ENCODE data around the gene HP.
"Not testable (repeated sequence)": the region's sequence is repeated elsewhere in the genome, so short reads cannot be mapped to it uniquely, and the experiment has no call there.

HP gene, protein sequence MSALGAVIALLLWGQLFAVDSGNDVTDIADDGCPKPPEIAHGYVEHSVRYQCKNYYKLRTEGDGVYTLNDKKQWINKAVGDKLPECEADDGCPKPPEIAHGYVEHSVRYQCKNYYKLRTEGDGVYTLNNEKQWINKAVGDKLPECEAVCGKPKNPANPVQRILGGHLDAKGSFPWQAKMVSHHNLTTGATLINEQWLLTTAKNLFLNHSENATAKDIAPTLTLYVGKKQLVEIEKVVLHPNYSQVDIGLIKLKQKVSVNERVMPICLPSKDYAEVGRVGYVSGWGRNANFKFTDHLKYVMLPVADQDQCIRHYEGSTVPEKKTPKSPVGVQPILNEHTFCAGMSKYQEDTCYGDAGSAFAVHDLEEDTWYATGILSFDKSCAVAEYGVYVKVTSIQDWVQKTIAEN

DNA sequence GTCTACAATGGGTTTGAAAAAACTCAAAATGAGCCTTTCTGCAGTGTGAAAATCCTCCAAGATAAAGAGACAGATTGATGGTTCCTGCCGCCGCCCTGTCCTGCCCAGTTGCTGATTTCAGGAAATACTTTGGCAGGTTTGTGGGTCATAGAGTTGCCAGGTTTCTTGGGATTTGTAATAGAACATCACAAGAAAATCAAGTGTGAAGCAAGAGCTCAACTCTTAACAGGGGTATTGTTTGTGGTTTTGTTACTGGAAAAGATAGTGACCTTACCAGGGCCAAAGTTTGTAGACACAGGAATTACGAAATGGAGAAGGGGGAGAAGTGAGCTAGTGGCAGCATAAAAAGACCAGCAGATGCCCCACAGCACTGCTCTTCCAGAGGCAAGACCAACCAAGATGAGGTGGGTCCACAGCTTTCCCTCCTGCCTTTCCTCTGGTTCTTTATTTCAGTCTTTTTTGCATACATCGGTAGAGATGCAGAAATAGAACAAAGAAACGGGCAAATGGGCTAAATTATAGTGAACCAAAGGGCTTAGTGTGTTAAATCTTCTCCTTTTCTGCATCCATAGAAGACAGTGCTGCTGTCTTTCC is at the start of gene HP:
HP (plus strand) TSS at position 252 of the 594 bp plus-strand sequence; CDS start at position 400, 148 bp downstream.
- not testable (repeated sequence) for DNase-seq (ENCODE audit: low read depth)

DNA sequence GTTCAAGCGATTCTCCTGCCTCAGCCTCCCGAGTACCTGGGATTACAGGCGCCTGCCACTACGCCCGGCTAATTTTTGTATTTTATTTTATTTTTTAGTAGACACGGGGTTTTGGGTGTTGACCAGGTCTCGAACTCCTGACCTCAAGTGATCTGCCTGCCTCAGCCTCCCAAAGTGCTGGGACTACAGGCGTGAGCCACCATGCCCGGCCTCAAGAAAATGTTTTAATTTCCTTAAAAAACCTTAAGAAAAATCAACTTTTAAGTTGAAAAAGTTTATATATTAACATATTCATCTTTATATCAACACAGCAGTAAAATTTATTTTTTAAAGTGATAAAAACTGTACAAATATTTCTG is 46.3 kb upstream of the HP start:
- DNase-seq (ENCODE audit: low read depth) = not testable (repeated sequence)

DNA sequence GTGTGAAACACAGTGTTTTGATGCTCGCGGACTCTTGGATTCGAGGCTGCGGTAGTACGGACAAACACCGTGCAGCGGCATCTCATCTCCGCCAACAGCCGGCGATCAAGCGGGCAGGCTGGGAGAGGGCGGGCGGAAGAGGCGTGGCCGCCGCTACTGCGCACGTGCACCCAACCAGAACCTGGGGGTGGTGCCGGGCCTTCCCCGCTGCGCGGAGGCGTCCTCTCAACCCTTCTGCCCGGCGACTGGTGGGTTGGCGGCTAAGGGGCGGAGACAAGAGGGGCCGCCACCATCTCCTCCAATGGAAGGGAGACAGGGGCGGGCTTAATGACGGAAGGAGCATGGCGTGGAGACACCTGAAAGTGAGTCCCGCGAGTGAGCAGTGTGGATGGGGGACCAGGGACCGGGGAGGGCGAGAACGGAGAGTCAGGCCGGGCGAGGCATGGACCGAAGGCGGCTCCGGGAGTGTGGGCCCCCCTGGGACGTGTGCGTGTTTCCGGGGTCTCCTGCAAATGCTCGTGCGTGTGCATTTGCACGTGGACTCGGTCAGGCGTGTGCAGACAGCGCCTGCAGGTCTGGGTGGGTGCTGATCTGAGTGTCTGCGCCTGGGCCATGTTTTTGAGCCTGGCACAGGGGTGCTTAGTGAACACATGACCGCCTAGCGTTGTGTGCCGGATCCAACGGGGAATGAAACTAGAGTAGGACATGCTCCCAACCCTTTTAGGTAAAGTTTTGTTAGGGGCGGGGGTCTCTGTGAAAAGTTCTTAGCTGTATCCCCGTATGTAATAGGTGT is 45.7 kb upstream of the HP start, which contains the start of gene DHODH:
DHODH (plus strand) TSS at position 321 of the 793 bp plus-strand sequence; CDS start at position 342, 21 bp downstream.
- DNase-seq (ENCODE audit: low read depth) = peak; percentile 99

DNA sequence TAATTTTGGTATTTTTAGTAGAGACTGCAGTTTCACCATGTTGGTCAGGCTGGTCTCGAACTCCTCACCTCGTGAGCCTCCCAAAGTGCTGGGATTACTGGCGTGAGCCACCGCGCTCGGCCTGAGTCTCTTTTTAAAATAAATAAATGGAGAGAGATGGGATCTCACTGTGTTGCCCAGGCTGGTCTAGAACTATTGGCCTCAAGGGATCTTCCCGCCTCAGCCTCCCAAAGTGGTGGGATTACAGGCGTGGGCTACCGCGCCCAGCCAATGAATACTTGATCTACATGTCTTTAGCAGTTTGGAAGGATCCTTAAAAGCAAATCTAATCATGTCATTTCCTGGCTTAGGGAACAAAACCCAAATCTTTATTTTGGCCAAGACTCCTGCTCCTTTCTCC is 44.5 kb upstream of the HP start:
- no peak for DNase-seq (ENCODE audit: low read depth)

DNA sequence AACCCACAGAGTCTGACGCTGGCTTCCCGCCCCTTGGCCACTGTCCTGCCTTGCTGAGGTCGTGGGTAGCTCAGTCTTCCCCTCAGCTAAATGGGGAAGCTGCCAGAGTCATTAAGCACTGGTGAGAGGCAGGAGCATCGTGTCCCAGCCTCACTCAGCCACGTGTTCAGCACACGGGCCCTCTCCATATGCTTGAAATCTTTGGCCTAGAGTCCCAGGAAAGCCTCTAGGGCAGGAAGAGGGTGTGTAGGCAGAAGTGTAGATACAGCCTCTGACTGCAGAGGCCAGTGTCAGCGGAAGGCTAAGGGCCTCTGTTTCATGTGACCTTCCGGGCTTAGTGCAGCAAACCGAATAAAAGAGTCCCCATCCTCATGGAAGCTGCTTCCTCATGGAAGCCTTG is 41.7 kb upstream of the HP start:
- DNase-seq (ENCODE audit: low read depth) = no peak

DNA sequence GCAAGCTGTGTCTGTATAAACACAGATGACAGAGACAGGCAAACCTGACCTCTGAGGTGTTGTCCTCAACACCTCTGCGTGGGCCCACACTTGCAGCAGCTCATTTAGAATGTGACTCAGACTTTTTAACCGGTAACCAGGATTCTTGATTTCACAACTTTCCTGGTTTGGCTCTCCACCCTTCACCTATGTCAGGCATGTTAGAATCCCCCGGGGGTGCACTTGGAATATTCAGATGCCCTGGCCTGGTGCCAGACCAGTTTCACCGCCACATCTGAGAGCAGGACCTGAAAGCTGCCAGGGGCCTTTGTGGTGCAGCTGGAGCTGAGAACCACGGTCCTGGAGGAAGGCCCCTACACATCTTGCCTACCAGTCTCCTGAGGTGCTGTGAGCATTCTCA is 40.9 kb upstream of the HP start:
- DNase-seq (ENCODE audit: low read depth) = no peak

DNA sequence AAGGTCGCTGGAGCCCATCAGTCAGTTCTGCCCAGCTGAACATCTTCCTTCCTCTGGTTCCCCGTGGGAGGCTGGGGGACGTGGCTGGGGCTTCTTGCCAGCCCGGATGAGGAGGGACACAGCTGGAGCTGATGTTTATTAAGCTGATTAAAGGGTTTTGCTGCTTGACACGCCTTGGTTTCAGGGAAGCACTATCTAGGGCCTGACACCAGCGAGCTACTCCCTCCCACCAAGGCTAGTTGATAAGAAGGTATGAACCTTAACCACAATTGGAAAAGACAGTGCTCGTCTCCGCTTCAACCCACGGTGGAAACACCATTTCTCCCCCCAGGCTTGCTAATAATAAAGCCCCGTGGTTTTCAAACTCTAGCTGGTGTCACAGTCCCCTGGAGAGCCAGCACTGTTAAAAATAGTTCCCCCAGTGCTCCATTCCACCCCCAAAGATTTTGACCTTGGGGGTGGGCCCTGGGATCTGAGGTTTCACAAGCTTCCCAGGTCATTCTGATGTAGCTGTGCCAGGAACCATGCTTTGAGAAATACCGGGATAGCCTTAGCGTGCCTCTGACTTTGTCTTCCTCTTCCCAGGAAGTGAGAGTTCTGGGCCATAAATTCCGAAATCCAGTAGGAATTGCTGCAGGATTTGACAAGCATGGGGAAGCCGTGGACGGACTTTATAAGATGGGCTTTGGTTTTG is 40.3 kb upstream of the HP start:
- DNase-seq (ENCODE audit: low read depth) = no peak

DNA sequence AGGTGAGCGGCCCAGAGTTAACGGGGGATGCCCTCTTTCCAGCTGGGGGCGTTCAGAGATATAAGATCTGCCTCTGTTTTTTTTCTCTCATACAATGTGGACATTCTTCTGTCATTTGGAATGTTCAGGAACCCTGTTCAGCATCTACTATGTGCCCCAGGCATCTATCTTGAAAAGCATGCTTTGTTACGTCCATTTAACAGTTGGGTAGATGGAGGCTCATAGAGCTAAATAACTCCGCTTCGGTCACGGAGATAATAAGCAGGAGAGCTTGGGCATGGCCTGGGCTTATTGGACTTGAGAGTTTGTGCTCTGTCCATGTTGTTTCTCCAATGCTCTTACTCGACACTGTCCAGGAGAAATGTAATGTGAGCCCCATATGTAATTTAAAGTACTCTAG is 39.6 kb upstream of the HP start:
- DNase-seq (ENCODE audit: low read depth) = no peak

DNA sequence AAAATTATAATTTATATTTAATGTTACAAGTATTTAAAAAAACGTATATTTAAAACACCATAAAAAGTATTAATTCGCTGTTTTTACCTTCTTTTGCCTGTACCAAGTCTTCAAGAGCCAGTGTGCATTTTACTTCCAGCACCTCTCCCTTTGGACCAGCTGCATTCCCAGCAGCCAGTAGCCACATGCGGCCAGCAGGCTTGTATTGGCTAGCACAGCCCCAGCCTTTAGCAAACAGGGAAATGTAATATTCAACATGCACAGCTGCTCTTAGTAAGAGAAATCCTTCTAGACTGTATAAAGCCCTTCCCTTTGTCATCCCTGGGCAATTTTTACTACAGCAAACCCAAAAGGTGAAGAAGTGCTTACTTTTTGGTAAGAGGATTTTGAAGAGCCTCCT is 39.2 kb upstream of the HP start:
- no peak for DNase-seq (ENCODE audit: low read depth)

DNA sequence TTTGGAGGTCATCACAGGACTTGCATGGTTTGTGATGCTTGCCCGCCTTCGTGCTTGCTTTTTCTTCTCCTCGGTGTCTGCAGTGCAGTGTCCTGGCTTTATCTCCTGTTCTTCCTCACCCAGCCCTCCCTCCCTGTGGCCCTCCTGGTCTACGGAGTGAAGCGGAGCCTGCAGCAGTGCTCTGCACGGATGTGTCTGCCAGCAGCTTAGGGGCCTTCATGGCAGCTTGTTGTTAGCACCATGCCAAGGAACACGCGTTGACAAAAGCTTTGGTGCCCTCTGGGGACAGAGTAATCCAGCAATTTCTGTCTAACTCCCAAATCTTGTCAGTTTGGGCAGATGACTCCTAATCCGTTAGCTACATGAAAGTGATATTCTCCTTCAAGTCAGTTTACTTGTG is 35.8 kb upstream of the HP start:
- DNase-seq (ENCODE audit: low read depth) = no peak

DNA sequence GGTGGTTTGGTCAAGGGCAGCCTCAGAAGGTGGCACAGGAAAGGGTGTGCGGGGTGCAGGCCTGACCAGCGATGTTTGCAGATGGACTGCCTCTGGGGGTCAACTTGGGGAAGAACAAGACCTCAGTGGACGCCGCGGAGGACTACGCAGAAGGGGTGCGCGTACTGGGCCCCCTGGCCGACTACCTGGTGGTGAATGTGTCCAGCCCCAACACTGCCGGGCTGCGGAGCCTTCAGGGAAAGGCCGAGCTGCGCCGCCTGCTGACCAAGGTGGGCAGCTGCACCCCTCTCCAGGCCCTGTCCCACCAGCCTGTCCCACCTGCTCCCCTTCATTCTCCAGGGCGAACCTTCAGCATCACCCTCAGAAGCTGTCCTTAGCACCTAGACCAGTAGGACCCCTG is 33.3 kb upstream of the HP start:
- DNase-seq (ENCODE audit: low read depth) = no peak

DNA sequence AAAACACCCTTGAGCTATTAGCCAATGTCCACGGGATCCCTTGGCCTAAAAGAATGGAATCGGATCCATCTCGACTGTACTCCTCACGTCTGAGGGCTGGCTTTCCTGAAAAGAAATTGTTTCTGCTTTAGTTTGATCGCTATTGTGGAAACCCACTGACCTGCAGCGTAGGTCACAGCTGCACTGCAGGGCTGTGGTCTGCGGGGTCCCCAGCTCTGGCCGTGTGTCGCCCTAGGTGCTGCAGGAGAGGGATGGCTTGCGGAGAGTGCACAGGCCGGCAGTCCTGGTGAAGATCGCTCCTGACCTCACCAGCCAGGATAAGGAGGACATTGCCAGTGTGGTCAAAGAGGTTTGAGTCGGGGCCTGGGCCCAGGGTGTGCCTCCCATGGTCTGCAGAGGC is 32.2 kb upstream of the HP start:
- no peak for DNase-seq (ENCODE audit: low read depth)

DNA sequence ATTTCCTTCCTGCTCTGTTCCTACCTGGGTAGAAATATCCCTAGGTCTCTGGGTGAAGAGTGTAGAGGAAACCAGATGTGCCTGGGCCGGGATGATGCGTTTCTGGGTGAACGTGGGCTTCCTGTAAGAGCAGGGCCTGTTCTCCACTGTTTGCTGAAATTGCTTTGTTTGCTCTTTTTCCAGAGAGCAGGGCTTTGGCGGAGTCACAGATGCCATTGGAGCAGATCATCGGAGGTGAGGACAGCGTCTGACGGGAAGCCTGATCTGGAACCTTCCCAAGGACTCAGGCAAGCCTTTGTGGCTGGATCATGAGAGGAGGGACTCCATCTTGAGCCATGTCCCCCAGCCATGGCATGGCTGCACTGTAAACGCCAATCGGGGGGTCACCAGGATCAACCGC is 30.3 kb upstream of the HP start:
- DNase-seq (ENCODE audit: low read depth) = no peak

DNA sequence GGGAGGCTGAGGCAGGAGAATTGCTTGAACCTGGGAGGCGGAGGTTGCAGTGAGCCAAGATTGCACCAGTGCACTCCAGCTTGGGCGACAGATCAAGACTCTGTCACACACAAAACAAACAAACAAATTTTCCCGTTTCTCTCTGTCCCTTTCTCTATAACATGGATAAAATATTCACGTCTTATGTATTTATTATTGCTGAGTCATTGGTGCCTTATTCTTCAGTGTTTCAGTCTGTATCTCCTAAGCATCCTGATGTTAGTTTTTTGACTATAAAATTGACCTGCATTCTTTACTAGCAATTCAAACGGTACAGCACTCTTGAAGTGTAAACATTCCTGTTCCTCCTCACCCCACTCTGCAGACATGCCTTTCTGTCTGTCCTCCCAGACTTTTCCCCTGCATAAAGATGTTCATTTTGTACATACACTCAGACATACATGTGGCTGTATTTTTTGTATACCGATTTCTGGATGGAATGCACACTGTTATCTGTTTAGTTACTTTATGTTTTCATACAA is 29.4 kb upstream of the HP start:
- DNase-seq (ENCODE audit: low read depth) = no peak

DNA sequence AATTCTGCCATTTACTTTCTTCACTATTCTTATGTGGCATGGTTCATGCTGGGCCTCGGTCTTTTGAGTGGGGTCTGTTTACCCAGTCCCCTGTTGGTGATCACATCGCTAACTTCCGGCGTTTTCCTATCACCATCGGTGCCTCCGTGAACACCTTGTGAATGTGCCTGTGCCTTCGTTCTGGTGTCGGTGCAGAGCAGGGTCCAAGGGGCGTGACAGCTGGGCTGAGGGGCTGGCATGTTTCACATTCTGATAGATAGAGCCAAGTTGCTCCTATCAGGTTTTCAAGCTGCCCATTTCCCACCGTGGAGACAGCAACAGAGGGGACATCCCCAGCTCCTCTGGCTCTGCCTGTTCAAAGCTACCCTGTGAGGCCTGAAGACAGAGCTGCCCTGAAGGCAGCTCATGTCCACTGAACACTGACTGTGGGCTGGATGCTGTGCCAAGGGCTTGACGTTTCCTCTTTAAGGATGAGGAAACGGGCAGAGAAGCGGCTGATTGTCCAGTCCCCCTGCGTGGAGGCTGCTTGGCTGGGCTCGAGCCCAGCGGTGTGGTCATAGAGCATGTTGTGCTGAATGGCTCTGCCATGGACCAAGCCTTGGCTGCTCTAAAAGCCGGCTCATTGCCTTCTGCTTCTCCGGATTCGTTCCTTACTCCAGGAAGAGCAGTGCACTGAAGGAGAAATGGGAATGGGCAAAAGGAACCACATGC is 28.7 kb upstream of the HP start:
- DNase-seq (ENCODE audit: low read depth) = no peak

DNA sequence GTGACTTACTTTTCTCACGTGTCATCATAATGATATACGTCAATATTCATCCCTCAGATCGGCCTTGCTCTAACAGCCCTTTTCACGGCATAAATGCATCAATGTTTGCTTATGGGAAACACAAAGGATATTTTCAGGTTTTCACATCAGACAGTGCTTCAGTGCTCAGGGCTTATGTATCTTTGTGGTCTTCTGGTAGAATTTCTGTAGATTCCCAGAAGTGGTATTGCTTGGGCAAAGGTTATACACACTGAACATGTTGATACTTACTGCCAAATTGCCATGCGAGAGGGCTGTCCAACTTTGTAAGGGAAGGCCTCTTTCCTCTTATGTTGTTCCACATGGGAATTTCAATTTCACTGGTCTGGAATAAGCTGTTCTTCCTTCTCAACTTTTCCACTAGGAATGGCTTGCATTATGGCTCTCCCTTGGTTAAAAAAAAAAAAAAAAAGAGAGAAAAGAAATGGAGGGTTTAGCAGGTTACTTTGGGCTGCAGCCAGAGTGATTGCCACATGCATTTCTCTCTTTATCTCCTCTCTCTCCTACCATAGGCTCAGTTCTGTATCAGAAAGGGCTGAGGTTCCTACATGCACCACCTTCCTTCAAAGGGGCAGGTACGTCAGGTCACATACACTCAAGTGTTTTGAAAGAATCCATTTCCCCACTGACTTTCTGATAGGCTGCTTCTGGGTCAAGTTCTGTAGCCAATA is 26.5 kb upstream of the HP start:
- no peak for DNase-seq (ENCODE audit: low read depth)

DNA sequence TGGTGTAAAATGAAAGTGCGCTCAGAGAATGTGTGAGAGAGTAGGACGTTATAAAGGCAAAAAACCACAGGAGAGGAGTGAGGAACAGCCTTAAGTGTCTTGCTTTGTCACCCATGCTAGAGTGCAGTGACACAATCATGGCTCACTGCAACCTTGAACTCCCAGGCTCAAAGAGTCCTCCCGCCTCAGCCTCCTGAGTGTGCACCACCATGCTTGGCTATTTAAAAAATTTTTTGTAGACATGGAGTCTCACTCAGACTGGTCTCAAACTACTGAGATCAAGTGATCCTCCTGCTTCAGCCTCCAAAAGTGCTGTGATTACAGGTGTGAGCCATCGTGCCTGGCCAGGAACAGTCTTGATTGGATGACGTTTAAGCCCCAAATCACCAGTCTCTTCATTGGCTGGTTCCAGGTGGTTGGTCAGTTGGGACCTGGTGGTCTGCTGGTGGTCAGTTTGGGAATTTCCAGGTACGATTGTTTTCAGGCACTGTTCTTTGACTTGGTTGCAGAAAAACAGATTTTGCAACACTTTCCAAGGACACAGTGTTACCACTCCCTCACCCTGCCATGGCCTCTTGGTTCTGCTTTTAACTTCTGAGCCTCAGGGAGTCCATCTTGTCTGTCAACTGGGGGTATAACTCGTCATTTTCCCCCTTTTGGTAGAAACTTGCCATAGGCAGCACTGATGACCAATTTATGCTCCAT is 24.6 kb upstream of the HP start:
- no peak for DNase-seq (ENCODE audit: low read depth)

DNA sequence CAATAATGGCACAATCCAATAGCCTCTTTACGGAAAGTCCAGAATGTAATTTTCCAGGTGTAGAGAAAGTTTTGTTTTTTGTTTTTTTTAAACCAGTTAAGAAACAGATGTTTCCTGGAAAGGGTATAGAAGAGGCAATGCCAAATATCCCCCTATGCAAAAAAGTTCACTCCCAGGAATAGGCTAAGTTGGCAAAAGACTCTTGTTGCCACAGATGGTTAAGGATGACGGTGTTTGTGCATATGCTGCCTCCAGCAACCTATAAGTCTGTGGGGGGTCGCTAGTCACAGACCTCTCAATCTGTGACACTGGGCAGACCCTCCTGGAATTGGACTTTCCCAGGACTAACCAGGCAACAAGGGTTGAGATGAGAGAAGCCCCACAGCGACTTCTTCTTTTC is 20.9 kb upstream of the HP start:
- no peak for DNase-seq (ENCODE audit: low read depth)

DNA sequence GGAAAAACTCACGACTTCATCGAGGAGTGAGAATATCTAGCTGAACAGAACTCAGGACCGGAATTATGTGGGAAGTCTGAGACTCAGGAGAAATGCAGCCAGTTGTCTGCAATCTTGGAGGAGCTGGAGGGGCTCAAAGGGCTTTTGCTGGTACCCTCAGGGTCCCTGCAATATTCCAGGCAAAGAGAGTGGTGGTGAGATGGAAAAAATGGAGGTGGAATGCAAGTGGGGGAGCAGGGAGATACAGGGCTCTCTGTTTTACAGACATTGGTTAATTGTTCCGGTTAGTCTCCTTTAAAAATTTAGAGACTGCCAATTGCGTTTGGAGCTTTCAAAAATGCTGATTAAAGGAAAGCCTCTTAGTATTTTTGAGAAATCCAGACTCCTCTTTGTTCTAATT is 18.2 kb upstream of the HP start:
- DNase-seq (ENCODE audit: low read depth) = no peak

DNA sequence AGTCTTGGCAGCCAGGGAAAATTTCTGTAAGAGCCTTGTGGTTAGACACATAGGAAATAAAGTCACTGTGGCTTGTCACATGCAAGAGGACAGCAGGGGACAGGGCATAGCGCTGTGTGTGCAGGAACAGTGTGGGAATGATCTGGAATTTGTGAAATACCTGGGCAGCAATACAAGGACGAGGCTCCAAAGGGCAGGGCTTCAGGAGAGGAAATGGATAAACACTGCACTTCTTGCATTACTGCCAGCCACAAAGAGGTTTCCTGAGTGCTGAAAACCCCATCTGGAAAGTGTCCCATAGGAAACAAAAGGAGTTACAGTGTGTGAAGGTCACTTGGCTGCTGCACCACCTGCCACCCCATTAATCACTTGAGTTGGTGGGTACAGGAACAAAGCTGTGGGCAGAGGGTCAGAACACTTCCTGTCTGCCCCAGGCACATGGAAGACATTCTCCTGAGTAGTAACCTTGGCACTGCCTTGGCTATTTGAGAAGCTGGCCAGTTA is 12.1 kb upstream of the HP start:
- no peak for DNase-seq (ENCODE audit: low read depth)

Data from stimulated activated CD4-positive, alpha-beta T cell treated with anti-CD3 and anti-CD28 coated beads, Interleukin-2, amount 100 ng/mL, for 4 hours (primary cell).